ENCODE results near the gene LRRC40. TPM values are rescaled to one million over a fixed set of nuclear protein-coding genes. Genes with fewer than 3 reads are reported as not detected.

LRRC40 gene
- total RNA-seq, 2 donors from 2014 or later = 26.8 to 29.2 TPM

DNA sequence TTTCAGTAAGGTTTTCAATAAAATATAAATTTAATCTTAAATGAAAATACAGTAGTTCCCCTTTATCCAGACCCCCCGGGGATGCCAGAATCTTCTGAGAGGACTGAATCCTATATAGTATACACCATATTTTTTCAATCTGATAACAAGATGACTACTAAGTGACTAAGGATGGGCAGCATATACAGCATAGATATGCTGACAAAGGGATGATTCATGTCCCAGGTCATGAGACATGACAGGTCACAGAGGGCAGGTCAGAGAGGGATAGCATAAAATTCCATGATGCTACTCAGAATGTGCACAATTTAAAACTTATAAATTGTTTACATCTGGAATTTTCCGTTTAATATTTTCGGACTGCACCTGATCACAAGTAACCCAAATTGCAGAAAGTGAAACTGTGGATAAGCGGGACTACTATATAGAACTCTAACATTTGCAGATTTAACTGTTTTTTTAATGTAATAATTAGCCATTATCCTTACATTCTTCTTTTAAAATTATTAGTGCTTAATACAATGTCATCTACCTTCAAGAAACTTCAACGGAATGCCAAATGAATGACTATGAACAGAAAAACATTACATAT lies 48.8 kb downstream of the LRRC40 start:
- H3K4me3 ChIP-seq (ENCODE audit: low read length) = no peak overlapping the region
- no peak overlapping the region for H3K27ac ChIP-seq (ENCODE audit: low read depth, low read length)
- no peak overlapping the region for H3K27ac Mint-ChIP-seq
- no peaks in the 10 kb centered on the region for H3K27me3 Mint-ChIP-seq (ENCODE audit: insufficient read depth)
- H3K4me1 Mint-ChIP-seq = no peaks in the 10 kb centered on the region
- peaks cover 27% of the 10 kb centered on the region for H3K36me3 Mint-ChIP-seq (ENCODE audit: low read depth)
- no peak for DNase-seq
- H3K4me1 ChIP-seq (ENCODE audit: control insufficient read depth, insufficient read depth, low read length) = no peaks in the 10 kb centered on the region
- no peak overlapping the region for H3K9ac ChIP-seq (ENCODE audit: extremely low read depth, low read length, poor library complexity, severe bottlenecking)
- H3K4me3 Mint-ChIP-seq = no peak overlapping the region
- TF ChIP-seq, protein P1, sequence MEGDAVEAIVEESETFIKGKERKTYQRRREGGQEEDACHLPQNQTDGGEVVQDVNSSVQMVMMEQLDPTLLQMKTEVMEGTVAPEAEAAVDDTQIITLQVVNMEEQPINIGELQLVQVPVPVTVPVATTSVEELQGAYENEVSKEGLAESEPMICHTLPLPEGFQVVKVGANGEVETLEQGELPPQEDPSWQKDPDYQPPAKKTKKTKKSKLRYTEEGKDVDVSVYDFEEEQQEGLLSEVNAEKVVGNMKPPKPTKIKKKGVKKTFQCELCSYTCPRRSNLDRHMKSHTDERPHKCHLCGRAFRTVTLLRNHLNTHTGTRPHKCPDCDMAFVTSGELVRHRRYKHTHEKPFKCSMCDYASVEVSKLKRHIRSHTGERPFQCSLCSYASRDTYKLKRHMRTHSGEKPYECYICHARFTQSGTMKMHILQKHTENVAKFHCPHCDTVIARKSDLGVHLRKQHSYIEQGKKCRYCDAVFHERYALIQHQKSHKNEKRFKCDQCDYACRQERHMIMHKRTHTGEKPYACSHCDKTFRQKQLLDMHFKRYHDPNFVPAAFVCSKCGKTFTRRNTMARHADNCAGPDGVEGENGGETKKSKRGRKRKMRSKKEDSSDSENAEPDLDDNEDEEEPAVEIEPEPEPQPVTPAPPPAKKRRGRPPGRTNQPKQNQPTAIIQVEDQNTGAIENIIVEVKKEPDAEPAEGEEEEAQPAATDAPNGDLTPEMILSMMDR (conservative IDR thresholded peaks at IDR 0.05) = no peak
- peaks cover 3% of the 10 kb centered on the region for H3K9me3 ChIP-seq (ENCODE audit: control insufficient read depth, low read length)
- WGBS, 2 experiments (ENCODE audit: insufficient coverage in 1 of 2, insufficient read length in 1 of 2) = 90% methylated on average over 4 of the region's 5 CpGs; no CpG with 5 or more reads in 1 of the 2 experiments
- H3K27me3 ChIP-seq (ENCODE audit: control insufficient read depth, insufficient read depth, low read length, poor library complexity, severe bottlenecking) = no peaks in the 10 kb centered on the region
- peaks cover 10% of the 10 kb centered on the region for H3K36me3 ChIP-seq (ENCODE audit: control insufficient read depth, insufficient read depth, low read length)
- H3K9me3 Mint-ChIP-seq = peaks cover 2% of the 10 kb centered on the region

DNA sequence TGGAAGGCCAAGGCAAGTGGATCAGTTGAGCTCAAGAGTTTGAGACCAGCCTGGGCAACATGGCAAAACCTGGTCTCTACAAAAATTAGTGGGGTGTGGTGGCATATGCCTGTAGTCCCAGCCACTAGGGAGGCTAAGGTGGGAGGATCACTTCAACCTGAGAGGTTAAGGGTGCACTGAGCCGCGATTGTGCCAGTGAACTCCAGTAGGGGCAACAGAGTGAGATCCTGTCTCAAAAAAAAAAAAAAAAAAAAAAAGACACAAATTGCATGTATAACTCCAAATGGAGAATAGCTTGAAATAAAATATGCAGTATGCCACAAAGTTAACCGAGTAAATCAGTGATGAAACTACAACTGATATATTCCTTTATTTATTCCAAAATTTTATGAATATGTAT lies 51.6 kb downstream of the LRRC40 start:
- DNase-seq = no peak
- H3K27me3 Mint-ChIP-seq (ENCODE audit: insufficient read depth) = no peaks in the 10 kb centered on the region
- TF ChIP-seq, protein P1 (conservative IDR thresholded peaks at IDR 0.05) = peak; percentile 12
- no peaks in the 10 kb centered on the region for H3K9me3 Mint-ChIP-seq
- H3K4me1 Mint-ChIP-seq = peaks cover 7% of the 10 kb centered on the region
- no peak overlapping the region for H3K27ac Mint-ChIP-seq
- H3K27me3 ChIP-seq (ENCODE audit: control insufficient read depth, insufficient read depth, low read length, poor library complexity, severe bottlenecking) = no peaks in the 10 kb centered on the region
- peaks cover 10% of the 10 kb centered on the region for H3K36me3 ChIP-seq (ENCODE audit: control insufficient read depth, insufficient read depth, low read length)
- H3K36me3 Mint-ChIP-seq (ENCODE audit: low read depth) = peaks cover 16% of the 10 kb centered on the region
- no peak overlapping the region for H3K4me3 Mint-ChIP-seq
- H3K4me3 ChIP-seq (ENCODE audit: low read length) = no peak overlapping the region
- no peak overlapping the region for H3K27ac ChIP-seq (ENCODE audit: low read depth, low read length)
- WGBS, 2 experiments (ENCODE audit: insufficient coverage in 1 of 2, insufficient read length in 1 of 2) = no CpG with 5 or more reads among the region's 3 CpGs
- H3K9ac ChIP-seq (ENCODE audit: extremely low read depth, low read length, poor library complexity, severe bottlenecking) = no peak overlapping the region
- H3K4me1 ChIP-seq (ENCODE audit: control insufficient read depth, insufficient read depth, low read length) = peaks cover 4% of the 10 kb centered on the region
- no peaks in the 10 kb centered on the region for H3K9me3 ChIP-seq (ENCODE audit: control insufficient read depth, low read length)

GRCh38 chr1:70150444-70150843 lies 54.9 kb downstream of the LRRC40 start:
- Histone ChIP-seq H3K36me3 (ENCODE audit: control insufficient read depth, insufficient read depth, low read length) (peaks cover 32% of the 10 kb centered on the region), H3K27ac (ENCODE audit: low read depth, low read length) (no peak overlapping the region), H3K4me1 (ENCODE audit: control insufficient read depth, insufficient read depth, low read length) (peaks cover 4% of the 10 kb centered on the region), H3K4me3 (ENCODE audit: low read length) (no peak overlapping the region), H3K27me3 (ENCODE audit: control insufficient read depth, insufficient read depth, low read length, poor library complexity, severe bottlenecking) (no peaks in the 10 kb centered on the region), H3K9ac (ENCODE audit: extremely low read depth, low read length, poor library complexity, severe bottlenecking) (no peak overlapping the region), H3K9me3 (ENCODE audit: control insufficient read depth, low read length) (no peaks in the 10 kb centered on the region)
- no peak overlapping the region for H3K27ac Mint-ChIP-seq
- no peaks in the 10 kb centered on the region for H3K27me3 Mint-ChIP-seq (ENCODE audit: insufficient read depth)
- H3K36me3 Mint-ChIP-seq (ENCODE audit: low read depth) = peaks cover 21% of the 10 kb centered on the region
- no peak for DNase-seq
- TF ChIP-seq, protein P1 (conservative IDR thresholded peaks at IDR 0.05) = no peak
- peaks cover 7% of the 10 kb centered on the region for H3K4me1 Mint-ChIP-seq
- WGBS, 2 experiments (ENCODE audit: insufficient coverage in 1 of 2, insufficient read length in 1 of 2) = 97 to 100% methylated on average over 1 of the region's 1 CpG
- H3K9me3 Mint-ChIP-seq = no peaks in the 10 kb centered on the region
- H3K4me3 Mint-ChIP-seq = no peak overlapping the region

All from endodermal cell (in vitro differentiated cells).